ENCODE measurements around the gene TTC16.

Gene TTC16

DNA sequence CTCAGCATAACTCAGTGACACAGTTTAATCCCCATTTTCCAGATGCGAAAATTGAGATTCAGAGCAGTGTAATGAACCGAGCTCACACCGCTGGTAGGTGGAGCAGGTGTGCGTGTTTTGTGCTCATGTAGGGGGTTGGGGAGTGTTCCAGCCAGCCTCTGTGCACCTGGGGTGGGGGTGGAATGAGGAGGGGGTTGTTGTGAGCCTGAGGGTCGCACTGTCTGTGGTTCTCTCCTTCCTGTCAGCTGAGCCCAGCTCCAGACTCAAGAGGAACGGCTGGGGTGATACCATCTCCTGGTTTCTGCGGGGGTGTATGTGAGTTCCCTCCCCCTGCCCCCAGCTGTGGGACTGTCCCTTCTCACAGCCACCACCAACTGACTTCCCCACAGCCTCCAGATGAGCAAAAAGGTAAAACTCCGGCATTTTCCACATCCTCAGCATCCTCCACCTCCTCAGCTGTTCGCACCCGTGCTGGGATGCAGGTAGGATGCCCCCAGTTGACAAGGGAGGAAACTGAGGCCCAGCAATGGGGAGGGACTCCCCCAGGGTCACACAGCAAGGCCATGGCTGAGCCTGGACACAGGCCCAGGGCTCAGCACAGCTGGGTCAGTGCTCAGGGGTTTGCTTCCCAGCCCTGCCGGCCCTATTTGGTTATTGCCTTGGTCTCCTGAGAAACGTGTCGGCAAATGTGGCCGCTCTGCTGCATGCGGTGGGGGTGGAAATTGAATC is 60.5 kb downstream of the TTC16 start:
- CTCF ChIA-PET, result interaction anchor here (1.3 to 10.4 kb wide), 2 partner anchors 8 to 186 kb away, joined by 3 to 93 read pairs; partner anchors contain the start of gene CDK9
- DNase-seq (ENCODE audit: low read depth, low spot score), result no peak
- no peak overlapping the region for H3K4me3 ChIP-seq (ENCODE audit: low read depth, low read length)
- TF ChIP-seq, protein P1, sequence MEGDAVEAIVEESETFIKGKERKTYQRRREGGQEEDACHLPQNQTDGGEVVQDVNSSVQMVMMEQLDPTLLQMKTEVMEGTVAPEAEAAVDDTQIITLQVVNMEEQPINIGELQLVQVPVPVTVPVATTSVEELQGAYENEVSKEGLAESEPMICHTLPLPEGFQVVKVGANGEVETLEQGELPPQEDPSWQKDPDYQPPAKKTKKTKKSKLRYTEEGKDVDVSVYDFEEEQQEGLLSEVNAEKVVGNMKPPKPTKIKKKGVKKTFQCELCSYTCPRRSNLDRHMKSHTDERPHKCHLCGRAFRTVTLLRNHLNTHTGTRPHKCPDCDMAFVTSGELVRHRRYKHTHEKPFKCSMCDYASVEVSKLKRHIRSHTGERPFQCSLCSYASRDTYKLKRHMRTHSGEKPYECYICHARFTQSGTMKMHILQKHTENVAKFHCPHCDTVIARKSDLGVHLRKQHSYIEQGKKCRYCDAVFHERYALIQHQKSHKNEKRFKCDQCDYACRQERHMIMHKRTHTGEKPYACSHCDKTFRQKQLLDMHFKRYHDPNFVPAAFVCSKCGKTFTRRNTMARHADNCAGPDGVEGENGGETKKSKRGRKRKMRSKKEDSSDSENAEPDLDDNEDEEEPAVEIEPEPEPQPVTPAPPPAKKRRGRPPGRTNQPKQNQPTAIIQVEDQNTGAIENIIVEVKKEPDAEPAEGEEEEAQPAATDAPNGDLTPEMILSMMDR (IDR thresholded peaks at IDR 0.05; ENCODE audit: insufficient read depth, low read length, missing control alignments), result no peak
- POLR2A ChIA-PET, result no interaction called here

GRCh38 chr9:127776924-127777289 is 61.0 kb downstream of the TTC16 start:
- CTCF ChIA-PET, result interaction anchor here (1.3 to 10.4 kb wide), 2 partner anchors 7 to 187 kb away, joined by 3 to 93 read pairs; partner anchors contain the start of gene CDK9
- no peak overlapping the region for H3K4me3 ChIP-seq (ENCODE audit: low read depth, low read length)
- POLR2A ChIA-PET, result no interaction called here
- DNase-seq (ENCODE audit: low read depth, low spot score), result no peak
- TF ChIP-seq, protein P1 (IDR thresholded peaks at IDR 0.05; ENCODE audit: insufficient read depth, low read length, missing control alignments), result no peak

GRCh38 chr9:127777368-127777980 is 61.6 kb downstream of the TTC16 start:
- ChIA-PET CTCF (no interaction called here), POLR2A (interaction anchor here (0.7 kb wide), 1 partner anchor 46 kb away, joined by 8 read pairs; no protein-coding TSS in a partner anchor)
- TF ChIP-seq, protein P1 (IDR thresholded peaks at IDR 0.05; ENCODE audit: insufficient read depth, low read length, missing control alignments), result no peak
- no peak overlapping the region for H3K4me3 ChIP-seq (ENCODE audit: low read depth, low read length)
- DNase-seq (ENCODE audit: low read depth, low spot score), result no peak

DNA sequence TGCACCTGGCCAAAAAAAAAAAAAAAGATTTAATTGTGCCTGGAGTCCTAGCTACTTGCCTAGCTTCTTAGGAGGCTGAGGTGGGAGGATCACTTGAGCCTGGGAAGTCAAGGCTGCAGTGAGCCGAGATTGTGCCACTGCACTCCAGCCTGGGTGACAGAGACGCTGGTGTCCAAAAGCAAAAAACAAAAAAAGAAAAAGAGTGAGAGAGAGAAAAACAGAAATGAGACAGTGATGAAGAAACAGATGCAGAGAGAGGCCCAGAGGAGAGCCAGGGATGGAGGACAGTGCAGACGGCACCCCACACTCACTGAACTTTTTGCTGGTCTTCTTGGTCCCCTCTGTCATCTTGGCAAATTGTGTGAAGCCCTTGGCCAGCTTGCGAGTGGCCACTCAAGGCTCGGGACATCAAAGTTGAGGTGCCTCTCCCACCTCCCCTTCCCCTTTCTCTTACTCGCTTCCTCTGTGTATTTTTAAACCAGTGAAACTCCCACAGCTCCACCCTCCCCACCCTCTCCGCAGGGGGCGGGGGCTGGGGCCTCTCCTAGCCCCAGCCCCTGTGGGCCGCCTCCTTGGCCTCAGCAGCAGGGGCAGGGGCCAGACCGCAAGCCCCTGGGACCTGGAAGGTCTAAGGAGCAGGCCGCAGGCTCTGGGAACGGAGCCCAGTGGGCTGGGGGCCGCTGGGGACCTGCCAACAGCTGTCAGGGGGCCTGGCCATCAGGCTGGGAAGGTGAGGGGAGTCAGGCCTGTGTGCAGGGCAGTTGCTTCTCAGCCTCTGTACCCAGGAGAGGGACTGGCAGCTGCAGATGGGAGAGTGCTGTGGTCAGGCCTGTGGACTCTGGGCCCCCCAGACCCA is 62.6 kb downstream of the TTC16 start, which contains the start of gene SH2D3C:
TSS of gene SH2D3C (minus strand) at position 387 of the 856 bp plus-strand sequence. CDS start at position 348, 39 bp downstream.
- TF ChIP-seq, protein P1 (IDR thresholded peaks at IDR 0.05; ENCODE audit: insufficient read depth, low read length, missing control alignments), result no peak
- CTCF ChIA-PET, result interaction anchor here (1.1 to 10.9 kb wide), 4 partner anchors 38 to 170 kb away, joined by 3 to 69 read pairs (median 5); partner anchors contain the start of gene TOR2A
- no peak within 1 kb of the TSS for H3K4me3 ChIP-seq (ENCODE audit: low read depth, low read length)
- no peak for DNase-seq (ENCODE audit: low read depth, low spot score)
- POLR2A ChIA-PET, result interaction anchor here (0.6 to 0.7 kb wide), 2 partner anchors 47 to 80 kb away, joined by 4 to 8 read pairs; no protein-coding TSS in a partner anchor

GRCh38 chr9:127779136-127779981 is 63.5 kb downstream of the TTC16 start:
- ChIA-PET CTCF (interaction anchor here (1.1 to 10.9 kb wide), 5 partner anchors 8 to 171 kb away, joined by 3 to 69 read pairs (median 5); partner anchors contain the start of gene TOR2A), POLR2A (no interaction called here)
- no peak for DNase-seq (ENCODE audit: low read depth, low spot score)
- no peak overlapping the region for H3K4me3 ChIP-seq (ENCODE audit: low read depth, low read length)
- TF ChIP-seq, protein P1 (IDR thresholded peaks at IDR 0.05; ENCODE audit: insufficient read depth, low read length, missing control alignments), result no peak

Data from AG04449 (cell line).